ENCODE results near the gene ZNF683. TPM values are rescaled to one million over a fixed set of nuclear protein-coding genes. Genes with fewer than 3 reads are reported as not detected.
"Not testable (repeated sequence)": the region's sequence is repeated elsewhere in the genome, so short reads cannot be mapped to it uniquely, and the experiment has no call there.

Gene ZNF683
- total RNA-seq, 4 donors from 2014 or later, result not detected

DNA sequence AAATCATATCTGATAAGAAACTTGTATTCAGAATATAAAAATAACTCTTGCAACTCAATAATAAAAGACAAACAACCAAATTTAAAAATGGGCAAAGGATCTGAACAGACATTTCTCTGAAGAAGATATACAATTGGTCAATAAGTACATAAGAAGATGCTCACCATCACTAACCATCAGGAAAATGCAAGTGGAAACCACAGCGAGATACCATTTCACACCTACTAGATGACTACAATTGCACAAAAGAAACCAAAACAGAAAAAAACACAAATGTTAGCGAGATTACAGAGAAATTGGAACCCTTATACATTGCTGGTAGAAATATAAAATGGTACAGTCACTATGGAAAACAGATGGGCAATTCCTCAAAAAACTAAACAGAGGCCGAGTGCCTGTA is 11.5 kb upstream of the ZNF683 start:
- Histone ChIP-seq H3K27me3 (no peaks in the 10 kb centered on the region), H3K27ac (no peak overlapping the region), H3K4me1 (no peaks in the 10 kb centered on the region), H3K9me3 (no peaks in the 10 kb centered on the region), H3K36me3 (no peaks in the 10 kb centered on the region), H3K4me3 (no peak overlapping the region)
- DNase-seq (ENCODE audit: low spot score in 2 of 2), result no peak
- TF ChIP-seq POLR2A (IDR thresholded peaks at IDR 0.05), result no peak
- TF ChIP-seq, protein P1, sequence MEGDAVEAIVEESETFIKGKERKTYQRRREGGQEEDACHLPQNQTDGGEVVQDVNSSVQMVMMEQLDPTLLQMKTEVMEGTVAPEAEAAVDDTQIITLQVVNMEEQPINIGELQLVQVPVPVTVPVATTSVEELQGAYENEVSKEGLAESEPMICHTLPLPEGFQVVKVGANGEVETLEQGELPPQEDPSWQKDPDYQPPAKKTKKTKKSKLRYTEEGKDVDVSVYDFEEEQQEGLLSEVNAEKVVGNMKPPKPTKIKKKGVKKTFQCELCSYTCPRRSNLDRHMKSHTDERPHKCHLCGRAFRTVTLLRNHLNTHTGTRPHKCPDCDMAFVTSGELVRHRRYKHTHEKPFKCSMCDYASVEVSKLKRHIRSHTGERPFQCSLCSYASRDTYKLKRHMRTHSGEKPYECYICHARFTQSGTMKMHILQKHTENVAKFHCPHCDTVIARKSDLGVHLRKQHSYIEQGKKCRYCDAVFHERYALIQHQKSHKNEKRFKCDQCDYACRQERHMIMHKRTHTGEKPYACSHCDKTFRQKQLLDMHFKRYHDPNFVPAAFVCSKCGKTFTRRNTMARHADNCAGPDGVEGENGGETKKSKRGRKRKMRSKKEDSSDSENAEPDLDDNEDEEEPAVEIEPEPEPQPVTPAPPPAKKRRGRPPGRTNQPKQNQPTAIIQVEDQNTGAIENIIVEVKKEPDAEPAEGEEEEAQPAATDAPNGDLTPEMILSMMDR (IDR thresholded peaks at IDR 0.05), result no peak
- no peak for TF ChIP-seq EP300 (IDR thresholded peaks at IDR 0.05)
- WGBS, 2 donors, result 74 to 86% methylated on average over 3 of the region's 3 CpGs

DNA sequence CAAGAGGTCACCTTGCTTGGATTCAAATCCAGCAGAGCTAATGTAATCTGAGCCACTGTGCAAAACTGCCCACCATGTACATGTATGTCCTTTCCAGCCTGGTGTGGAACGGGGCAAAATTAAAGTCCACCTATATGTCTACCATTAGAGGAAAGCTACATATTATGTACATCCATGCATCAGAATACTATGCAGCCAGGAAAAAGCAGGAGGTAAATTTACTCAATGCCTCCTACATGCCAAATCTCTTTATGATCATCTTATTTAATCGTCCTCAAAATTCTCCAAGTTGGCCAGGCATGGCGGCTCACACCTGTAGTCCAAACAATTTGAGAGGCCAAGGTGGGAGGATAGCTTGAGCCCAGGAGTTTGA is 6.3 kb upstream of the ZNF683 start:
- Histone ChIP-seq H3K9me3 (no peaks in the 10 kb centered on the region), H3K4me3 (no peak overlapping the region), H3K36me3 (no peaks in the 10 kb centered on the region), H3K27me3 (peaks cover 0 to 7% of the 10 kb centered on the region in 2 donors), H3K27ac (no peak overlapping the region), H3K4me1 (no peaks in the 10 kb centered on the region)
- 86 to 90% methylated on average over 3 of the region's 3 CpGs for WGBS, 2 donors
- no peak for TF ChIP-seq EP300 (IDR thresholded peaks at IDR 0.05)
- TF ChIP-seq, protein P1 (IDR thresholded peaks at IDR 0.05), result no peak
- no peak for TF ChIP-seq POLR2A (IDR thresholded peaks at IDR 0.05)
- DNase-seq (ENCODE audit: low spot score in 2 of 2), result no peak

DNA sequence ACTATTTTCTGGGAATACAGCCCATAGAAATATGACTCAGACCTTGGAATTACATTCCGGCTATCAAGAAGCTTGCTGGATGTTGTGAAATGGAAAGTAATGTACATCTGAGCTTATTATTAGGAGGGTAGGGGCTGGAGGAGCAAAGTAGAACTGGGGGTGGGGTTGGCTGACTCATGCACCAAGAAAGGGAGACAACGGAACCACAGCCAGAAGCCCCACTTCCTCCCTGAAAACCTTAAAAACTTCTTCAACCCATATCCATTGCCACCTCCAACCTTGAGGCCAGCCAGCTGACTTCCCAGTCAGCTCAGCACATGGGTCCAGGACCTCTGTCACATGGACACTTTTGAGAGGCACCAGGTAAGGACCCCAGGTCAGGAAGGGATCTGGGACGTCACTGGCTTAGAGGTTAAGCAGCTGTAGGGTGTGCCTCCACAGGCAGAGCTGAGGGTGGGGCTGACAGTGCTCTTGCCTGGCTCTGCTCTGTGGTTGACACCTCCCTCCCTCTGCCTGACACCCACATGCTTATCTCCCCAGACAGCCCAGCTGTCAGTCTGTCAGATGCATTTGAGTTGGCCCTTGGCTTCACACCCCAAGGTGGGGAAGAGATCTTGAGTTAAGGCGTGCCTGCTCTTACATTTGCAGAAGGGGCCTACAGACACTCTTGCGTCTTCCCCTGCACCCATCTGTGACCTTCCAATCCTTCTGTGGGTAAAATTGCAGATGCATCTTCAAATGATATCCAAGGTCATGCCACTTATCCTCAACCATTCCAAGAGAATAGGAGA is 5.7 kb upstream of the ZNF683 start:
- no peak for DNase-seq (ENCODE audit: low spot score in 2 of 2)
- WGBS, 2 donors, result 41 to 49% methylated on average over 5 of the region's 5 CpGs
- TF ChIP-seq, protein P1 (IDR thresholded peaks at IDR 0.05), result no peak
- TF ChIP-seq EP300 (IDR thresholded peaks at IDR 0.05) (no peak), POLR2A (IDR thresholded peaks at IDR 0.05) (no peak)

DNA sequence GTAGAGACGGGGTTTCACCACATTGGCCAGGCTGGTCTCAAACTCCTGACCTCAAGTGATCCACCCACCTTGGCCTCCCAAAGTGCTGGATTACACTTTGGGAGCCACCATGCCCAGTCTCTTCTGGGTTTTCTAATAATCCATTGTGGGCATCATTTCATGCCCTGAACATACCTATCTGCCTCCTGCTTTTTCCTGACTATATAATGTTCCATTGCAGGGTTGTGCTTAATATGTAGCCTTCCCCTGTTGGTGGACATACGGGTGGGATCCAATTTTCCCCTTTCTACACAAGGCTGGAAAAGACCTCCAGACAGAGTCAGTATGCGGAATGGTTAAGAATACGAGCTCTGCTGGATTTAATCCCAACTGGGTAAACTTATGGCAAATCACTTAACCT is 3.5 kb upstream of the ZNF683 start:
- peaks cover 0 to 3% (median 0%) of the 10 kb centered on the region in 4 donors for H3K9me3 ChIP-seq
- DNase-seq (ENCODE audit: low spot score in 2 of 2), result no peak
- no peak overlapping the region for H3K27ac ChIP-seq
- no peaks in the 10 kb centered on the region for H3K36me3 ChIP-seq
- H3K27me3 ChIP-seq, result peaks cover 0 to 7% of the 10 kb centered on the region in 2 donors
- WGBS, 2 donors, result 94 to 95% methylated on average over 4 of the region's 4 CpGs
- no peak for TF ChIP-seq EP300 (IDR thresholded peaks at IDR 0.05)
- TF ChIP-seq, protein P1 (IDR thresholded peaks at IDR 0.05), result no peak
- no peak for TF ChIP-seq POLR2A (IDR thresholded peaks at IDR 0.05)
- H3K4me1 ChIP-seq, result no peaks in the 10 kb centered on the region
- H3K4me3 ChIP-seq, result no peak overlapping the region

More for the DNA sequence above, 5.7 kb upstream of the ZNF683 start:
- no peak overlapping the region for H3K4me3 ChIP-seq
- H3K36me3 ChIP-seq, result no peaks in the 10 kb centered on the region
- peaks cover 0 to 7% of the 10 kb centered on the region in 2 donors for H3K27me3 ChIP-seq
- H3K27ac ChIP-seq, result no peak overlapping the region
- H3K9me3 ChIP-seq, result no peaks in the 10 kb centered on the region
- no peaks in the 10 kb centered on the region for H3K4me1 ChIP-seq

DNA sequence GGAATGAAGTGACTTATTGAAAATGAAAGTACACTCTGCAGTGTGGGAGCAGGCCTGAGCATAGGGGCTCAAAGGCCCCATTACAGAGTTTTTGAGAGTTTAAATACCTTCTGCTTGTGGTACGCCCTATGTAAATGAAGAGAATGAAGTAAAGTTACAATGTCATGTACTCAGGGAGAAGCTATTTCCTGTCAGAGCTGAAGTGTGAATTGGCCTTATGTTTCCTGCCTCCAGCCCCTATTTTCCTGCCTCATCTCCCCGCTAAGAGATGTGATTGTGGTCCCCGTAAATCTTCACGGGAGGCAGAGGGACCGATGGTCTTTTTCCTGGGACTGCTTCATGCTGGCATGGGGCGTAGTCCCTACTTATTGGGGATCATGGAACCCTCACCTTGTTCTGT is 2.5 kb upstream of the ZNF683 start:
- Histone ChIP-seq H3K4me1 (no peaks in the 10 kb centered on the region), H3K4me3 (no peak overlapping the region), H3K9me3 (peaks cover 0 to 5% (median 0%) of the 10 kb centered on the region in 4 donors), H3K36me3 (no peaks in the 10 kb centered on the region), H3K27ac (no peak overlapping the region), H3K27me3 (peaks cover 0 to 7% of the 10 kb centered on the region in 2 donors)
- 29 to 30% methylated on average over 6 of the region's 6 CpGs for WGBS, 2 donors
- TF ChIP-seq EP300 (IDR thresholded peaks at IDR 0.05) (no peak), POLR2A (IDR thresholded peaks at IDR 0.05) (no peak)
- TF ChIP-seq, protein P1 (IDR thresholded peaks at IDR 0.05), result no peak
- DNase-seq (ENCODE audit: low spot score in 2 of 2), result no peak

DNA sequence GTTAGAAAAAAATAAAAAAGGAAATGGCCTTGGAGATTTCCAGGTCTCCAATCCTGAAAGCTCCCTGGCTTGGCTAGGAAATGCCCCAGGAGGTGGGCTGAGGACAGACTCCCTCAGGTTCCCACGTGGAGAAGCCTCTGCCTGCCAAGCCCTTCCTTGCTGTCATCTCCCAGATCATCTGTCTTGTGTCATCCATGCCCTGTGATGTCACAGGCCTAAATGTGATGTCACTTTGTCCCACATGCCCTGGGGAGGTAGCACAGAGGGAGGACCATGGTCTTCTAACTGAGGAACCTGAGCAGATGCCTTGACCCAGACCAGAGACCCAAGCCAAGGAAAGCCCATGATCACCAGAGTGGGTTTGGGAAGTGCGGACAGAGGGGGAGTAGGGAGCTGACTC is 1.8 kb upstream of the ZNF683 start:
- not testable (repeated sequence) for DNase-seq (ENCODE audit: low spot score in 2 of 2); H3K36me3 ChIP-seq; H3K27ac ChIP-seq; H3K9me3 ChIP-seq; H3K27me3 ChIP-seq; H3K4me3 ChIP-seq; H3K4me1 ChIP-seq
- WGBS, 2 donors, result 44 to 54% methylated on average over 2 of the region's 2 CpGs

All from tibial nerve (tissue), 4 donors.